Cardiac septum (tissue), 1 donor: ENCODE data around the gene YEATS2. TPM values are rescaled to one million over a fixed set of nuclear protein-coding genes. Genes with fewer than 3 reads are reported as not detected.

ENCODE experiments used
- total RNA-seq: library from RNA; stranded (reverse); fragmentation: NEBNext Ultra II Directional; extraction: Animal tissue kit (Norgen Biotek cat#: 25700); gene quantifications from one replicate; pipeline ENCODE4 v1.2.1, GENCODE V29; 2021
- donor health status: DM: no; HTN: no; CAD: no.

YEATS2 gene
- total RNA-seq, 1 donor from 2014 or later = 15.5 TPM

Other genes starting within 250 kb of the YEATS2 start
- gene KLHL6, start 142.1 kb upstream of the YEATS2 start, total RNA-seq = 2.2 TPM
- gene KLHL24, start 62.2 kb upstream of the YEATS2 start, total RNA-seq = 134 TPM
- 2.3 TPM for gene MAP6D1, start 127.8 kb downstream of the YEATS2 start, total RNA-seq
- 57.2 TPM for gene PARL, start 187.1 kb downstream of the YEATS2 start, total RNA-seq